ENCODE measurements around the gene PCDHGA9.

Gene PCDHGA9

GRCh38 chr5:141439411-141440141, 37.0 kb downstream of the PCDHGA9 start:
- DNase-seq (ENCODE audit: low read depth, low spot score): no peak
- TF ChIP-seq CTCF (IDR thresholded peaks at IDR 0.05; ENCODE audit: insufficient read depth, low read length, missing control alignments): no peak
- H3K4me3 ChIP-seq (ENCODE audit: low read depth, low read length): no peak overlapping the region
- ChIA-PET CTCF (interaction anchor here (0.8 to 5.0 kb wide), 11 partner anchors 9 to 118 kb away, joined by 3 to 35 read pairs (median 4); partner anchors contain the start of genes PCDHGA10, PCDHGA11, PCDHGA12 and PCDHGB7), POLR2A (interaction anchor here (0.7 kb wide), 1 partner anchor 118 kb away, joined by 4 read pairs; no protein-coding TSS in a partner anchor)

GRCh38 chr5:141440341-141440740, 37.8 kb downstream of the PCDHGA9 start:
- ChIA-PET POLR2A (no interaction called here), CTCF (interaction anchor here (0.8 to 5.0 kb wide), 5 partner anchors 10 to 118 kb away, joined by 3 to 35 read pairs (median 12); partner anchors contain the start of genes PCDHGA10 and PCDHGA12)
- no peak for DNase-seq (ENCODE audit: low read depth, low spot score)
- no peak overlapping the region for H3K4me3 ChIP-seq (ENCODE audit: low read depth, low read length)
- no peak for TF ChIP-seq CTCF (IDR thresholded peaks at IDR 0.05; ENCODE audit: insufficient read depth, low read length, missing control alignments)

GRCh38 chr5:141441571-141442170, 39.1 kb downstream of the PCDHGA9 start:
- POLR2A ChIA-PET: no interaction called here
- CTCF ChIA-PET: interaction anchor here (0.5 to 2.4 kb wide), 4 partner anchors 83 to 122 kb away, joined by 3 to 9 read pairs (median 3); partner anchors contain the start of gene PCDHGA1
- no peak for TF ChIP-seq CTCF (IDR thresholded peaks at IDR 0.05; ENCODE audit: insufficient read depth, low read length, missing control alignments)
- no peak overlapping the region for H3K4me3 ChIP-seq (ENCODE audit: low read depth, low read length)
- no peak for DNase-seq (ENCODE audit: low read depth, low spot score)

All from AG04449 (cell line).